ENCODE measurements around the gene TSHZ2.

Gene TSHZ2

DNA sequence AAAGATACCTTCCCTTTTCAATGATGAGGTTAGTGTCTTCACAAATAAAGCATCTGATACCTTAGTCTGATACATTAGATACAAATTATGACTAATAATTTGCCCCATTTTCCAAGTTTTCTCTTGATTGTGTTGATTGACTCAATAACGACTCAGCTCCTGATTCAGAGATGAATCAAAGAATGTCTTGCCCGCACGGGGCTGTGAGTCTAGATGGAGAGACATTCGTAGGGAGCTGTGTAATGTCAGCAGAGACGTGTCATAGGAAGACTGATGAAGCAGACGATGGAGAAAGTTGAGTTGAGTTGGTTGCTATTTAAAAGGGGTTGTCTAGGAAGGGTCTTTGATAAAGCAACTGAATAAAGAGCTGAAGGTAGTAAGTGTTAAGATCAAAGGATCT lies 78.2 kb downstream of the TSHZ2 start:
- TF ChIP-seq SIN3A (IDR thresholded peaks at IDR 0.05; ENCODE audit: borderline replicate concordance, insufficient read depth, low read length) (no peak), FOXP2 (optimal IDR thresholded peaks at IDR 0.05; ENCODE audit: borderline replicate concordance, extremely low read depth, extremely low read length, insufficient read depth) (no peak), POLR2AphosphoS5 (IDR thresholded peaks at IDR 0.05; ENCODE audit: low read depth, low read length) (no peak), TAF1 (IDR thresholded peaks at IDR 0.05; ENCODE audit: borderline replicate concordance, insufficient read depth, low read length) (no peak)
- TF ChIP-seq, protein P1, sequence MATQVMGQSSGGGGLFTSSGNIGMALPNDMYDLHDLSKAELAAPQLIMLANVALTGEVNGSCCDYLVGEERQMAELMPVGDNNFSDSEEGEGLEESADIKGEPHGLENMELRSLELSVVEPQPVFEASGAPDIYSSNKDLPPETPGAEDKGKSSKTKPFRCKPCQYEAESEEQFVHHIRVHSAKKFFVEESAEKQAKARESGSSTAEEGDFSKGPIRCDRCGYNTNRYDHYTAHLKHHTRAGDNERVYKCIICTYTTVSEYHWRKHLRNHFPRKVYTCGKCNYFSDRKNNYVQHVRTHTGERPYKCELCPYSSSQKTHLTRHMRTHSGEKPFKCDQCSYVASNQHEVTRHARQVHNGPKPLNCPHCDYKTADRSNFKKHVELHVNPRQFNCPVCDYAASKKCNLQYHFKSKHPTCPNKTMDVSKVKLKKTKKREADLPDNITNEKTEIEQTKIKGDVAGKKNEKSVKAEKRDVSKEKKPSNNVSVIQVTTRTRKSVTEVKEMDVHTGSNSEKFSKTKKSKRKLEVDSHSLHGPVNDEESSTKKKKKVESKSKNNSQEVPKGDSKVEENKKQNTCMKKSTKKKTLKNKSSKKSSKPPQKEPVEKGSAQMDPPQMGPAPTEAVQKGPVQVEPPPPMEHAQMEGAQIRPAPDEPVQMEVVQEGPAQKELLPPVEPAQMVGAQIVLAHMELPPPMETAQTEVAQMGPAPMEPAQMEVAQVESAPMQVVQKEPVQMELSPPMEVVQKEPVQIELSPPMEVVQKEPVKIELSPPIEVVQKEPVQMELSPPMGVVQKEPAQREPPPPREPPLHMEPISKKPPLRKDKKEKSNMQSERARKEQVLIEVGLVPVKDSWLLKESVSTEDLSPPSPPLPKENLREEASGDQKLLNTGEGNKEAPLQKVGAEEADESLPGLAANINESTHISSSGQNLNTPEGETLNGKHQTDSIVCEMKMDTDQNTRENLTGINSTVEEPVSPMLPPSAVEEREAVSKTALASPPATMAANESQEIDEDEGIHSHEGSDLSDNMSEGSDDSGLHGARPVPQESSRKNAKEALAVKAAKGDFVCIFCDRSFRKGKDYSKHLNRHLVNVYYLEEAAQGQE (IDR thresholded peaks at IDR 0.05; ENCODE audit: insufficient read depth in 1 of 2, low read depth in 2 of 2, low read length in 2 of 2): no peak

DNA sequence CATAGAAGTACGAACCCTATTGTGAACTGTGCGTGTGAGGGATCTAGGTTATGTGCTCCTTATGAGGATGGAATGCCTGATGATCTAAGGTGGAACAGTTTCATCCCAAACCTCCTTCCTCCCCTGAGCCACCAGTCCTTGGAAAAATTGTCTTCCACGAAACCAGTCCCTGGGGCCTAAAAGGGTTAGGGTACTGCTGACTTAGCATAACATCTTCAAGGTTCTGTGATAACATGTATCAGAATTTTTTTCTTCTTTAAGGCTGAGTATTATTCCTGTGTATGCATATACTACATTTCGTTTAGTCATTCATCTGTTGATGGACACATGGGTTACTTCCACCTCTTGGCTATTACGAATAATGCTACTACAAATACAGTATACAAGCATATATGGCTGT lies 80.2 kb downstream of the TSHZ2 start:
- no peak for TF ChIP-seq FOXP2 (optimal IDR thresholded peaks at IDR 0.05; ENCODE audit: borderline replicate concordance, extremely low read depth, extremely low read length, insufficient read depth)
- TF ChIP-seq POLR2AphosphoS5 (IDR thresholded peaks at IDR 0.05; ENCODE audit: low read depth, low read length): no peak
- TF ChIP-seq, protein P1 (IDR thresholded peaks at IDR 0.05; ENCODE audit: insufficient read depth in 1 of 2, low read depth in 2 of 2, low read length in 2 of 2): no peak

DNA sequence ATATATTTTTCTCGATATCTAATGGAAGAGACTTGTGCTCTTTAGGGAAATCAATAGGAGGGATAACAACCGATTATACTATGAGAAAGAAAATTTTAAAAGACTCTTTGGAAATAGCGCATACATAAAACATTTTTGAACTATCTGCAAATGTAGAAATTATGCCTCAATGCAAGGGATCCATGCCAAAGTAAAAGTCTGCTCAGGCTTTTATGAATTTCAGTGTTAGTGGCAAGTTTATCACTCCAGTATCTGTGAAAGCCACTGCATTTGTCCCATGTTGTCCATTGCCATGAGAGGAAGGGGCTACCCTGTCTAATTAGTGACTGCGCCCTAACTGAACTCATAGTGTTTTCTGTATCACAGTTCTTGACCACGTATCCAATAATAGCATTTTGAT lies 81.4 kb downstream of the TSHZ2 start:
- TF ChIP-seq, protein P1 (IDR thresholded peaks at IDR 0.05; ENCODE audit: insufficient read depth in 1 of 2, low read depth in 2 of 2, low read length in 2 of 2): no peak
- no peak for TF ChIP-seq TAF1 (IDR thresholded peaks at IDR 0.05; ENCODE audit: borderline replicate concordance, insufficient read depth, low read length)
- TF ChIP-seq FOXP2 (optimal IDR thresholded peaks at IDR 0.05; ENCODE audit: borderline replicate concordance, extremely low read depth, extremely low read length, insufficient read depth): no peak
- TF ChIP-seq SIN3A (IDR thresholded peaks at IDR 0.05; ENCODE audit: borderline replicate concordance, insufficient read depth, low read length): no peak
- no peak for TF ChIP-seq POLR2AphosphoS5 (IDR thresholded peaks at IDR 0.05; ENCODE audit: low read depth, low read length)

DNA sequence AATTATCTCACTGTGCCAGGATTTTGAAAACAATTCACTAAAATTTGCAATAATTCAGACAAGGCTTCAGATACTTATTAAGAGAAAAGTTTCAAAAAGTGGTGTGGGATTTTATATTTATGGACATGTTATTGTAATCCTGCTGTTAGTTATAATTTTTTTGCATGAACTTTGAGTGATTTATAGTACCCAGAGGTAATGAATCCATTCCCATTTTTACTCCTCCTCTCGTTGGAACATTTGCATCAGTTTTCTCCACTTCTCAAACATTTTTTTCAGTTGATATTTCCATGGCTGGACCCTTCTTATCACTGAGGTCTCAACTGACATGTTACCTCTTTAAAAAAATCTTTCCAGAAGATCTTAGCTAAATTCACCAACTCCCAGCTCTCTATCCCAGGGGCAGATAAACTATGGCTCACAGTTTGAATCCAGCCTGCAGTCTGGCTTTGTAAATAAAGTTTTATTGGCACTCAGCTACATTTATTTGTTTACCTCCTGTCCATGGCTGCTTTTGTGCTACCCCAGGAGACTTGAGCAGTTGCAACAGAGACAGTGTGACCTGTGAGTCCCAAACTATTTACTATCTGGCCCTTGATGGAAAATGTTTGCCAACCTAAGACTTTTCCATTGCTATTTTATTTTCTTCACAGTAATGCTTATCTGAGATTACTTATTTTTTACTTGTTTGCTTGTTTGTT lies 83.4 kb downstream of the TSHZ2 start:
- TF ChIP-seq SIN3A (IDR thresholded peaks at IDR 0.05; ENCODE audit: borderline replicate concordance, insufficient read depth, low read length) (no peak), FOXP2 (optimal IDR thresholded peaks at IDR 0.05; ENCODE audit: borderline replicate concordance, extremely low read depth, extremely low read length, insufficient read depth) (no peak), POLR2AphosphoS5 (IDR thresholded peaks at IDR 0.05; ENCODE audit: low read depth, low read length) (no peak), TAF1 (IDR thresholded peaks at IDR 0.05; ENCODE audit: borderline replicate concordance, insufficient read depth, low read length) (no peak)
- TF ChIP-seq, protein P1 (IDR thresholded peaks at IDR 0.05; ENCODE audit: insufficient read depth in 1 of 2, low read depth in 2 of 2, low read length in 2 of 2): no peak

DNA sequence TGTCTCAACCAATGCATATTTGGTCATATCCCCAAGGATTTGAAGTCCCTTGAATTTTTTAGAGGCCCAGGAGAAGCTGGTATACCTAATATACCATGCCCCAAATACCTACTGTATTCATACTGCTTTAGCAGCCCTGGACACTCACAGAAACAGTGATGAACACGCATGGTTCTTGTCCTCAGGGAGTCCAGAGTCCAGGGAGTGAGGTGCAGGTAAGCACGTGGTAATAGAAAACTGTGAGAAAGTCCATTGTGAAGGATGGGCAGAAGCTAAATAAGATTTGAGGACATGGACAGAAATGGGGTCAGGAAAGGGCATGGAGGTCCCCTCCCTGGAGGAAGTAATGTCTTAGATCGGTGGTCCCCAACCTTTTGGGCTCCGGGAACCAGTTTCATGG lies 85.4 kb downstream of the TSHZ2 start:
- TF ChIP-seq, protein P1 (IDR thresholded peaks at IDR 0.05; ENCODE audit: insufficient read depth in 1 of 2, low read depth in 2 of 2, low read length in 2 of 2): no peak
- TF ChIP-seq TAF1 (IDR thresholded peaks at IDR 0.05; ENCODE audit: borderline replicate concordance, insufficient read depth, low read length) (no peak), FOXP2 (optimal IDR thresholded peaks at IDR 0.05; ENCODE audit: borderline replicate concordance, extremely low read depth, extremely low read length, insufficient read depth) (no peak), POLR2AphosphoS5 (IDR thresholded peaks at IDR 0.05; ENCODE audit: low read depth, low read length) (no peak), SIN3A (IDR thresholded peaks at IDR 0.05; ENCODE audit: borderline replicate concordance, insufficient read depth, low read length) (no peak)

Measured in PFSK-1 (cell line).